LoVo (cell line): ENCODE data around the gene AP4S1.
"Not testable (repeated sequence)": the region's sequence is repeated elsewhere in the genome, so short reads cannot be mapped to it uniquely, and the experiment has no call there.

ENCODE experiments used
- DNase-seq: peaks from one replicate; pipeline ENCODE4 v3.0.0-alpha.2; 2016; ENCODE audit warnings: low spot score

Gene AP4S1

DNA sequence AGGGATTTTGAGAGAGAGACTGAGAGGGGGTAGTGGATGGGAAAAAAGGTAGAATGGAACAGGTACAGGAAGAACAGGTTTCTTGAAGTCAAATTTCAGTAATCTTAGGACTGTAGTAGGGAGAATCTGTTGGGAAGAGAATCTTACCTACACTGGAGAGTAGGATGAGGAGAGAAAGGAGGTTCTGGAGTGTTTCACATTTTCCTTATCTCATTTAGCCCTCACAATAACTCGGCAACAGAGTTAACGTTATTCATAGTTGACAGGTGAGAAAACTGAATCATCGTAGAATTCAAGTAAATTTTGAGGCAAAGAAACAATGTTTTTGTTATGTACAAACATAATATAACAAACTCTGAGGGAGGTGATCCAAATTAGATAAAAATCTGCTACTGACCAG lies 17.9 kb downstream of the AP4S1 start:
- no peak for DNase-seq

DNA sequence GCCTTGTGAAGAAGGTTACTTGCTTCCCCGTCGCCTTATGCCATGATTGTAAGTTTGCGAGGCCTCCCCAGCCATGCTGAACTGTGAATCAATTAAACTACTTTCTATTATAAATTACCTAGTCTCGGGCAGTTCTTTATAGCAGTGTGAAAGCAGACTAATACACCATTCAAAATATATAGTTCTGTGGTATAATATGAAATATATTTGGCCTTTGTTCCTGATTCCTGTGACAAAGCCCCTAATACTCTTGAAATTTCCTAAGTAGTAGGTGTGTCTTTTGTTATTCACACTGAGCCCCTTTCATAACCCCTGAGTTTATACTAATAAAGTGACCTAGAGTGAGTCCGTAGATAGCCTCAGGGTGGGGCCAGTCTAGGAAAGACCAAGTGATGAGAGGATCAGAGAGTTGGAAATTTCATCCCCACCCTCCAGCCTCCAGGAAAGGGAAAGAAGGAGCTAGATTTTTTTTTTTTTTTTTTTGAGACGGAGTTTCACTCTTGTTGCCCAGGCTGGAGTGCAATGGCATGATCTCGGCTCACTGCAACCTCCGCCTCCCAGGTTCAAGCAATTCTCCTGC lies 20.1 kb downstream of the AP4S1 start:
- no peak for DNase-seq

DNA sequence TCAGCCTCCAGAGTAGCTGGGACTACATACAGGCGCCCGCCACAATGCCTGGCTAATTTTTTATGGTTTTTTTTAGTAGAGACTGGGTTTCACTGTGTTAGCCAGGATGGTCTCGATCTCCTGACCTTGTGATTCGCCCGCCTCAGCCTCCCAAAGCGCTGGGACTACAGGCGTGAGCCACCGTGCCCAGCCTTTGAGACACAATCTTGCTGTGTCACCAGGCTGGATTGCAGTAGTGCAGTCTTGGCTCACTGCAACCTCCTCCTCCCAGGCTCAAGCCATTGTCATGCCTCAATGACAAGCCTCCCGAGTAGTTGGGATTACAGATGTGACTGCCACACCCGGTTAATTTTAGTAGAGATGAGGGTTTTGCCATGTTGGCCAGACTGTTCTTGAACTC lies 22.1 kb downstream of the AP4S1 start:
- no peak for DNase-seq

DNA sequence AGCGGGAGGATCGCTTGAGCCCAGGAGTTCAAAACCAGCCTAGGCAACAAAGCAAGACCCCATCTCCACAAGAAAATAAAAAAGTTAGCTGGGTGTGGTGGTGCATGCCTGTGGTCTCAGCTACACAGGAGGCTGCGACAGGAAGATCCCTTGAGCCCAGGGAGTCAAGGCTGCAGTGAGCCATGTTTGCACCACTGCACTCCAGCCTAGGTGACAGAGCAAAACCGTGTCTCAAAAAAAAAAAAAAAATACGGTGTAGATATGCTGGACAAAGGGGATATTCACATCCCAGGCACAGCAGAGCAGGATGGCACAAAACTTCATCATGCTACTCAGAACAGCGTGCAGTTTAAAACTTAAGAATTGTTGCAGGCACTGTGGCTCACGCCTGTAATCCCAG lies 25.6 kb downstream of the AP4S1 start:
- DNase-seq, result no peak

DNA sequence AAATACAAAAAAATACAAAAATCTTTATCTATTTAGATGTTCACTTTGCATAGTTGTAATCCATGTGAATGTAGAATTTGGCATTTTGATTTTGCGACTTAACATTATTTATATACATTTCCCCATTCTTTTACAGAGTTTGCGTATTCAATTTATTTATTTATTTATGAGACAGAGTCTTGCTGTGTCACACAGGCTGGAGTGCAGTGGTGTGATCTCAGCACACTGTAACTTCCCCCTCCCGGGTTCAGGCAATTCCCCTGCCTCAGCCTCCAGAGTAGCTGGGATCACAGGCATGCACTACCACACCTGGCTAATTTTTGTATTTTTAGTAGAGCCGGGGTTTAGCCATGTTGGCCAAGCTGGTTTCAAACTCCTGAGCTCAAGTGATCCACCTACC lies 26.1 kb downstream of the AP4S1 start:
- no peak for DNase-seq

DNA sequence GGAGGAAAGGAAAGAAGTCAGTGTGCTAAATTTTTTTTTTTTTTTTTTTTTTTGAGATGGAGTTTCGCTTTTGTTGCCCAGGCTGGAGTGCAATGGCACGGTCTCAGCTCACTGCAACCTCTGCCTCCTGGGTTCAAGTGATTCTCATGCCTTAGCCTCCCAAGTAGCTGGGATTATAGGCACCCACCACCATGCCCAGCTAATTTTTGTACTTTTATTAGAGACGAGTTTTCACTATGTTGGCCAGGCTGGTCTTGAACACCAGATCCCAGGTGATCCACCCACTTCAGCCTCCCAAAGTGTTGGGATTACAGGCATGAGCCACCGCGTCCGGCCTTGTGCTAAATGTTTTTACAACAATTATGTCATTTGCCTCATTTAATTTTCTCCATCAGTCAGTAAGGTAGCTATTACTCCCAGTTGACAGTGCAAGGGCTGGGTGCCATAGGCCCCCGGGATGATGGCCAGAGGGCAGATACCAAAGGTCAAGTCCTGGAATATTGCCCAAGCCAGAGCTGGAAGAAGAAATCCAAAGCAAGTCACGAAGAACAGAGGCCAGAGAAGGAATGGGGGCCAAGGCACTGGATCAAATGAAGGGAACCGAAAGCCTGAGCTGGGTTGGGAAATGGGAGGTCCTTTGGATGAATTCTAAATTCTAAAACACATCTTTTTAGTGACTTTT lies 27.6 kb downstream of the AP4S1 start:
- DNase-seq, result not testable (repeated sequence)

DNA sequence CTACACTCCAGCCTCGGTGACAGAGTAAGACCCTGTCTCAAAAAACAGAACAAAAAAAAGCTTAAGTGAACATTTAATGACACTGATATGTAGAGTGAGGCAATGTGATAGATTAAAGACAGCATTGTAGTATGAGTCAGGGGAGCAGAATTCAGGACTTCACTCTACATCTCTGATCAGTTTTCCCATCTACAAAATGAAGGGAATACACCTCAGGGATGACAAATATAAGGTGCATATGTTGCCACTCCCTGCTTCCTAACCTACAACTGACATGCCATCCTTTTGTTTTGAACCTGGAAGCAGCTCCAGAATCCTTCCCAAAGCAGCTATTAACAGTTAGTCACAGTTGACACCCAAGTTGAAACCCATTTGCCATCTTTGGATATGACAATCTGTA lies 31.6 kb downstream of the AP4S1 start:
- no peak for DNase-seq

DNA sequence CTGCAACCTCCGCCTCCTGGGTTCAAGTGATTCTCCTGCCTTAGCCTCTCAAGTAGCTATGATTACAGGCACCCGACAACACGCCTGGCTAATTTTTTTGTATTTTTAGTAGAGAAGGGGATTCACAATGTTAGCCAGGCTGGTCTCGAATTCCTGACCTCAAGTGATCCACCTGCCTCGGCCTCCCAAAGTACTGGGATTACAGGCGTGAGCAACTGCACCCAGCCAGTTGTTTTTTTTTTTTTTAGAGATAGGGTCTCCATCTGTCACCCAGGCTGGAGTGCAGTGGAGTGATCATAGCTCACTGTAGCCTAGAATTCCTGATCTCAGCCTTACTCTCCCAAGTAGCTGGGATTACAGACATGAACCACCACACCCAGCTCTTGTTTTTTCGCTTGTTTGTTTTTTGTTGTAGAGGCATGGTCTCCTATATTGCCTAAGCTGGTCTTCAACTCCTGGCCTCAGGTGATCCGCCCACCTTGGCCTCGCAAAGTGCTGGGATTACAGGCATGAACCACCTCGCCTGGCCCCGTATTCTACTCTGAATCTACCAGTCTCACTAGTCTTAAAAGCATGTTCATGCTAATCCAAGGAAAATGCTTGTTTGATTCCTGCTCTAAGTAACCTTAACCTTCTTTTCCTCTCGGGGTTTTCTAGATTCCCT lies 32.4 kb downstream of the AP4S1 start:
- DNase-seq, result no peak

DNA sequence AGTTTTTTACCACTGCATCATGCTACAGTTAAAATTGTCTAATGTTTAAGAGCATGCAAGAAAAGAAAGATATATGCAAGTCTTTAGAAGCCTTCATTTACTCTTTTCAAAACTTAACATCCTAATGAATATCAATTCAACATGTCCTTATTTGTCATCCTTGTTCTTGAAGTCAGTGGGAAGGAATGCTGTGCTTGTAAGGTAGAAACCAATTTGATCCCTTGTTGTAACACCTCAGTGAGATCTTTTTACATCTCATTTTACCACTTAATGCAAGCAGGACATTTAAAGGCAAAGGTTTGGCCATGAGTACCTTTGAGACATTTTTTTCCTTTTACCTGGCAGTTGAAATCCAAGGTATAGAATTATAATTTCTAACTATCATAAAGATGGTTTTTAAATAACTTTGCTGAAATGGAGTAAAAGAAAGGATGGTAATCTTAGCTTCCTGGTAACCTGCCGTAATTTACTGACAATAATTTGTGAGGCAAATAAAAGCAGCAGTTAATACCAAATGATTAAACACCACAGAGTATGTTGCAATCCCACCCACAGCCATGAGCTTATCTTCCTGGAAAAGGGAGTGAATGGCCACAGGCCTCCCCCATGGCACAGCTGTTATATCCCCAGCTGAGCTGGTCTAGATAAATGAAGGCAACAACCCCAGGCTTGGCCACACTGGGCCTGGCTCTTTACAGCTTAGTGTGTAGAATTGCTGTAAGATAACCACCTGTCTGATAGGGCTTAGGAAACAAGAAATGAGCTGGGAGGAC lies 33.9 kb downstream of the AP4S1 start:
- peak; percentile 29 for DNase-seq

DNA sequence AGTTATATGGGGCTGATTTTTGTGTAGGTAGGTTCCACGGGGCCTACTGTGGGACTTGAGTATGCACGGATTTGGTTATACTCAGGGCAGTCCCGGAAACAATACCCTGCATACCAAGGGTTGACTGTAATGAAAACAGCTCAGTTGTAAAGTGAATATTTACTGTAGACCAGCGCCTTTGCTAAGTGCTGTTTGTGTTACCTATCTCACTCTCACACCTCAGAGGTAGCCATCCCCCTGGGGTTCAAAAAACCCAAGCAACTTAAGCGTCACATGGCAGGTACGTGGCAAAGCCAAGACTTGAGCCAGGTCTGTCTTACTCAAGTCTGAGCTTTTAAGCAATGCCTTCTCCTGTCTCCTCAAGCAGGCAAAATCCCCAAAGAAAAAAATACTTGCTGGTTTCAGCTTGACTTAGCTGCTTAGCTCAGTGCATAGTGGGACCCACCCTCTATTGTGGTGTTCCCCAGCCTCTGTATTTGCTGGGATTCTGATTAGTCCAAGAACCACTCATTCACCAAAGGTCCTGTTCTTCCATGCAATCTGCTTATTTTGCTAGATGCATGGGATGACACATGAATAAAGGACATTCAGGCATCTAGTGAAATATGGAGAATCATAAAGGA lies 34.9 kb downstream of the AP4S1 start:
- DNase-seq, result no peak

DNA sequence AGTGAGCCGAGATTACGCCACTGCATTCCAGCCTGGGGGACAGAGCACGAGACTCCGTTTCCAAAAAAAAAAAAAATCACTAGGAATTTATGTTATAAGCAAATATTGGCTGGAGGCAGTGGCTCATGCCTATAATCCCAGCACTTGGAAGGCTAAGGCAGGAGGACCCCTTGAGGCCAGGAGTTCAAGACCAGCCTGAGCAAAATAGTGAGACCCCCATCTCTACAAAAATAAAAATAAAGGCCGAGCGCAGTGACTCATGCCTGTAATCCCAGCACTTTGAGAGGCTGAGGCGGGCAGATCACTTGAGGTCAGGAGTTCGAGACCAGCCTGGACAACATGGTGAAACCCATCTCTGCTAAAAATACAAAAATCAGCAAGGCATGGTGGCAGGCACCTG lies 37.5 kb downstream of the AP4S1 start:
- not testable (repeated sequence) for DNase-seq

DNA sequence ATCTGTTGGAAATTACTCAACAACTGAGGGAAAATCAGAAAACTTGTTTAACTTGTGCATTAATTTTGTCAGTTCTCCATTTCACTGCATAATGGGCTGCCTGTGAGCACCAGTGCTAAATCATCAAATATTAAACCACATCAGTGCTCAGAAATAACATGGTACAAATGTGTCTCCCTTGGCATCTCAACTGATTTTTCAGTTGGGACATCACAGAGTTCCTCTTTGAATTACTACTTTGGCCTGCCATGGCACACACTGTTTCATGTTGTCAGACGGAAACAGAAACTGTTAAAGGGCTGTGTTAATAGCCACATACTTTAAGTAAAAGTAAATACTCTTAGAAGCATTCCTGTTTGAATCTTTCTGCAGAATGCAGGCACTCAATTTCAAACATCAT lies 42.8 kb downstream of the AP4S1 start:
- no peak for DNase-seq

DNA sequence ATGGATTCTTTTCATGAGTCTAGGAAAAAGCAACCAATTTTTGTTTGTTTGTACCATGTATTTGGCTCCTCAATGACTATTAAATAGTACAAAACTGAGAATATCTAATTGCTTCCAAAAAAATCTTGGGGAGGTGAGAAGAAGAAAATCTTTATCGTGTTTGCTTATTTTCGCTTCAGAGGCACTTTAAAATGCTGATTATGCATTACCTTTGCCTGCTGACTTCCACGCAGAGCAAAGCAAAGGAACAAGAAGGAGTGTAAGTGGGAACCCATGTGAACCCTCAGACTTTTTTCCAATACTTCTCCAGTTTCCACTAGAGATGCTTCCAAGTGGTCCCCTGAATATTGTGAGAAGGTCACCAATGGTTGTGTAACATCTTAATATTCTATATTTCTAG lies 43.9 kb downstream of the AP4S1 start:
- DNase-seq, result no peak

DNA sequence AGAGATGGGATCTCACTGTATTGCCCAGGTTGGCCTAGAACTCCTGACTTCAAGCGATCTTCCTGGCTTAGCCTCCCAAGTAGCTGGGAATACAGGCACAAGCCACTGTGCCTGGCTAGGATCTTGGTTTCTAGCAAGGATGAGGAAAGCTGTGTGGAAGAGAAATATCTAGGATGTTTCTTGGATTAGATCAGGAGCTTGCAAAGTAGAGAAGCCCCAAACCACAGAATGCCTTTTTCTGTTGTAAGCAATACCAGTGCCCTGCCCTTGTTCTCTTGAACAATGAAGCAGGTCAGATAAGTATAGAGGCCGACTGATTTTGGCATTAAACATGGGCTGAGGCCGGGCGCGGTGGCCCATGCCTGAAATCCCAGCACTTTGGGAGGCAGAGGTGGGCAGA lies 45.0 kb downstream of the AP4S1 start:
- DNase-seq, result peak; percentile 38

DNA sequence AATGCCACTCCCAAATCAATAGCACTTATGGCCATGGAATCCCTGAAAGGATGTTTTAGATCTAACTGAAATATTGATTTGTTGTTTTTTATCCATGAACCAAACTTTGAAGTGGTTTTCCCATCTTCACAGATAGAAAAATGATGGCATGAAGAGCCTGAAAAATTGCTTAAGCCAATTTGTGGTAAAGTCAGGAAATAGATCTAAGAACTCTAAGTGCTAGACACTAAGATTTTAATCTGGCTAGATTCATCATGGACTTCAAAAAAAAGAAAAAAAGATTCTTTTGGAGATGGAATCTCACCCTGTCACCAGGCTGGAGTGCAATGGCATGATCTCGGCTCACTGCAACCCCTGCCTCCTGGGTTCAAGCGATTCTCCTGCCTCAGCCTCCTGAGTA lies 45.7 kb downstream of the AP4S1 start:
- DNase-seq, result no peak

DNA sequence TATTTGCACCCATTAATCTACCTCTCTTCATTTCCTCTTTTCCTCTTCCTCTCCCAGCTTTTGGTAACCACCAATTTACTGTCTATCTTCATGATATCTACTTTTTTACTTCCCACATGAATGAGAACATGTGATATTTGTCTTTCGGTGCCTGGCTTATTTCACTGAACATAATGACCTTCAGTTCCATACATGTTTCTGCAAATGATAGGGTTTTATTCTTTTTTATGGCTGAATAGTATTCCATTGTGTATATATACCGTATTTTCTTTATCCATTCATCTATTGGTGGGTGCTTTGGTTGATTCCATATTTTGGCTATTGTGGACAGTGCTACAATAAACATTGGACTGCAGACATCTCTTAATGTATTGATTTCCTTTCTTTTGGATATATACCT lies 49.7 kb downstream of the AP4S1 start:
- no peak for DNase-seq

DNA sequence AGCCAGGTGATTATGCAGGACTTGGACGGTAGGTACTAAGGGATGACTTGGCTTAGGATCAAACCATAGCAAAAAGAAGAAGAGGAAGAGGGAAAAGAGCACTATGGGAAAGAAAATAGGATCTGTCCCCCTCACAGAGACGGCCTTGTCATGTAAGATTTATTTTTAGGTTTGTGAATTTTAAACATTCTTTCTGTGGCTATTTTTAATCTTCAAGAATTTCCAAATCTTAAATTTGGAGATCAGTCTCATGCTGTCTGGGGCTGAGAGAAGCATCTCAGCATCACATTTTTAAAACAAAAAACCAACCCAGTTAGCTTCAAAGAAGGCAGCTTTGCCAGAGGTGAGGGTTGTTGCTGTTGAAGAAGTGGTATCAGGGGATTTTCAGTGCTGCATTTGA lies 53.3 kb downstream of the AP4S1 start:
- DNase-seq, result no peak

DNA sequence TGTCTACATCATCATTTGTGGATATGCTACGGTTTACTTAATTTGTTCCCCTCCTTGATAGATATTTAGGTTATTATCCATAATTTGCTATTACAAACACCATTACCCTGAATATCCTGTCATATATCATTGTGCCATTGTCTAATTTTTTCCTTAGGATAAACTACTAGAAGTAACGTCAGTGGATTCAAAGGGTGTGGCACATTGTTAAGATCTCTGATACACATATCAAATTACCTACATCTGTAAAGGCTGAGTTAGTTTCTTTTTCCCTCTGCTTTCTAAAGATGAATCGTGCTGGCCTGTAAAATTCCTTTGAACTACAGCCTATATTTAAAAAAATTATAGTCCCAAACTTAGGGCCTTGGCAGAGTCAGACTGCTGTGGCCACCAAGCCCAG lies 54.6 kb downstream of the AP4S1 start:
- DNase-seq, result peak; percentile 27

DNA sequence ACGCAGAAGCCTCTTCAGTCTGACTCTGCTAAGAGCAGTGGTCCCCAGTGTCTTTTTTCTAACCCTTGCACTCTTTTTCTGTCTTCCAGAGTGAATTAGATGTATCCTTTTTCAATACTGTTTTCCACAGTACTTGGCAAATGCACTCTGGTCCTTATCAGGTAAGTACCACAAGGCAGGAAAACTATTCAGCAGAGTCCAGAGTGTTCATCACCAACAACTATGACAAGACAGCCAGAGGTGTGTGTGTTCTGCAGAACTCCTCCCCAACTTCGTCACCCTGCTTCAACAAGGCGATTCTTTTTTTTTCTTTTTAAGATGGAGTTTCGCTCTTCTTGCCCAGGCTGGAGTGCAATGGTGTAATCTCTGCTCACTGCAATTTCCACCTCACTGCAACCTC lies 55.0 kb downstream of the AP4S1 start:
- DNase-seq, result no peak

DNA sequence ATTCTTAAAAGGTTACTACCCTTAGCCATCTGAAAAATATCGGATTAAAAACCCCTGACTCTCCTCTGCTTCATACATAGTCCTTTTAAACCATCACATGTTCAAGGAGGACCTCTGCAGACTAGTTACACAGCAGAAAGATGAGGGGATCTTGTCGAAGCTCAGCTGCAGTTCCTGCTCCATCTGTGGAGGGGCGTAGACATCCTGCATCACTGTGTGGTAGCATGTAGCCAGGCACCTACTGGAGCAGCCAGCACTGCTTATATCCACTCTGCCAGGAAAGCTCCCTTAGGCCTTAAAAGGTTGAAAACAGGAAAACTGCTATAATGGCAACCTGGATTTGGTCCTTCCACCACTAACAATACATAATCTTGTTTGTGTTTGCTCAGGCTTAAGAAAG lies 58.3 kb downstream of the AP4S1 start:
- DNase-seq, result no peak

DNA sequence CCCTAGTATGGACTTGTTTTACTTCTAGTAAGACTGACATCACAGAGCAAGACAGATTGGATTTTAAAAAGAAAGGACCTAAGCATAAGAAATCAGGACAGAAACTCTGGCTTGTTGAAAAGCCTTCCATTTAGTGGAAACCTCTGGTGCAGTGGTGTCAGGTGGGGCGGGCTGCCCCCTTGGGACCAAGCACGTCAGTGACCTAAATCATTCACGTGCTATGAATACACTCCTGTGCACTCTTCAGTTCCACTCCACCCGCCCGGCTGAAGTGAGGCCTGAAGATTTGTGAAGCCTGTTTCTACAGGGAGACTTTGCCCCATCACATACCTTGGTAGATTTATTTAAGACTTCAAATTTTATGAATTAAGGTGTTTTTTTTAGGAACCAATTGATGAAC lies 58.9 kb downstream of the AP4S1 start:
- no peak for DNase-seq

DNA sequence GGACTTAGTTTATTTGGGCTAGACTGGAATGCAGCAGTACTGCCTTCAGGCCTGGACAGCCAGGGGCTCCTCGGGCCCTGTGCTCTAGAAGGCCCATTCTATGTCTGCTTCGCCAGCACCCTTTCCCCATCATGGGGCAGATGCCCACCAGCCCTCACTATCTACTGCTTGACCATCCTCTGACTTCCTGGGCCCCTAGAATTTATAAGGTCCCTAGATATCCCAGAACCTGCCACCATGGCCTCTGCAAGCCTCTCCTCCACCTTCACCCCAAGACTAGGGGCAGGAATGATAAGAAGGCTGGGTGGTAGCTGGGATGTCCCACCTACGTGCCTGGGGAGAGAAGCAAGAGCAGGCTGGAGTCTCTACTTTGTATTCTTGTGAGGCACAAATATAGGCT lies 59.6 kb downstream of the AP4S1 start:
- DNase-seq, result no peak

DNA sequence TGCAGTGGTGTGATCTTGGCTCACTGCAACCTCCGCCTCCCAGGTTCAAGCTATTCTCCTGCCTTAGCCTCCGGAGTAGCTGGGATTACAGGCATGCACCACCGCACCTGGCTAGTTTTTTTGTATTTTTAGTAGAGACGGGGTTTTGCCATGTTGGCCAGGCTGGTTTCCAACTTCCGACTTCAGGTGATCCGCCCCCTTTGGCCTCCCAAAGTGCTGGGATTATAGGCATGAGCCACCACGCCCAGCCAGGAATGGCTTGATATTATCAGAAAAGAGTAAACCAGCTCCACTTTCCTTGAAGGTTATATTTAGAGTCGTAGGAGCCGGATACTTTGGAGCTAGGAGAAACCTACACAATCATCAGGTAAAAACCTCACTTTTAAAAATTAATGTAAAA lies 61.0 kb downstream of the AP4S1 start:
- not testable (repeated sequence) for DNase-seq
